RWPE2 (cell line): ENCODE measurements around the gene RAF1.

Experiments used
- ATAC-seq: fragments of 200-7000 bp; cut with Tn5 transposase; 3 replicates; pipeline ENCODE4 v1.9.1; 2021; ENCODE audit warnings: low read depth
- DNase-seq: peaks from one replicate; pipeline ENCODE4 v3.0.0-alpha.2; 2020; ENCODE audit warnings: low spot score
- H3K27ac ChIP-seq: fragments of 450-650 bp; 2 replicates; pipeline ENCODE4 v1.5.1; 2017; ENCODE audit warnings: mild to moderate bottlenecking; ENCODE audit not compliant: poor library complexity, severe bottlenecking
- H3K27me3 ChIP-seq: fragments of 250-450 bp; sonication (Bioruptor Pico); 2 replicates; pipeline ENCODE4 v1.5.1; 2021; ENCODE audit warnings: mild to moderate bottlenecking, moderate library complexity; ENCODE audit not compliant: insufficient read depth, poor library complexity, severe bottlenecking
- H3K36me3 ChIP-seq: fragments of 250-450 bp; sonication (Bioruptor Pico); 2 replicates; pipeline ENCODE4 v1.5.1; 2020; ENCODE audit warnings: low read depth, mild to moderate bottlenecking, moderate library complexity
- H3K4me1 ChIP-seq: fragments of 250-450 bp; sonication (Bioruptor Pico); 2 replicates; pipeline ENCODE4 v1.5.1; 2021; ENCODE audit warnings: mild to moderate bottlenecking, moderate library complexity; ENCODE audit not compliant: insufficient read depth, poor library complexity, severe bottlenecking
- H3K4me3 ChIP-seq: fragments of 250-450 bp; sonication (Bioruptor Pico); 2 replicates; pipeline ENCODE4 v1.5.1; 2021; ENCODE audit warnings: mild to moderate bottlenecking, moderate library complexity; ENCODE audit not compliant: severe bottlenecking
- H3K9me3 ChIP-seq: fragments of 250-450 bp; sonication (Bioruptor Pico); 2 replicates; pipeline ENCODE4 v1.5.1; 2021; ENCODE audit warnings: mild to moderate bottlenecking, moderate library complexity; ENCODE audit not compliant: severe bottlenecking
- CTCF ChIP-seq: fragments of 450-650 bp; IDR thresholded peaks from one replicate; pipeline ENCODE4 v1.5.1; 2017; ENCODE audit warnings: mild to moderate bottlenecking, moderate library complexity; ENCODE audit not compliant: poor library complexity, severe bottlenecking

RAF1 gene

GRCh38 chr3:12561397-12561796, 102.5 kb downstream of the RAF1 start:
- Histone ChIP-seq H3K27ac (no peak overlapping the region), H3K9me3 (peaks cover under 1% of the 10 kb centered on the region), H3K4me3 (no peak overlapping the region), H3K36me3 (peaks cover 3% of the 10 kb centered on the region; the same call in 1 of the 2 replicates), H3K27me3 (no peaks in the 10 kb centered on the region), H3K4me1 (peaks cover 9% of the 10 kb centered on the region)
- no peak for TF ChIP-seq CTCF
- DNase-seq (no peak), ATAC-seq (no peak)

GRCh38 chr3:12560505-12561190, 103.3 kb downstream of the RAF1 start:
- H3K4me1 ChIP-seq: peaks cover 9% of the 10 kb centered on the region

DNA sequence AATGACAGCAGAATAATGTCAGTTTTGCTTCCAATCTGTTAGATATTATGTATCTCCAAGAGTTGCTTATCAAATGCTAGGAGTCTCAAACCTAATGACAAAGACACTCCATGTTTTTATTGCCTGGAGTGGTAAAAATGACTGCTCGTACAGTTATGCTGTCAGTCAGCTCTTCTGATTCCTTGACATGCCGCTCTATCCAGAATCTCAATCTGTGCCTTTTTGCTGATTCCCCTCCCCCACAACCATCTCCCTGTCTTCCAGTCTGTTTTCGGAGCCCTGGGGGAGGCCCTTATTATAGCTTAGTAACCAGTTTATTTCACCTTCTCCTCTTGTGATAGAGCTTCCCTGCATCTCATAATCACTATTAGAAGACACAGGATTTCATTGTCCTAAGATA, 104.4 kb downstream of the RAF1 start:
- Histone ChIP-seq H3K36me3 (no peaks in the 10 kb centered on the region), H3K4me1 (peaks cover 9% of the 10 kb centered on the region), H3K27me3 (no peaks in the 10 kb centered on the region), H3K27ac (no peak overlapping the region), H3K9me3 (no peaks in the 10 kb centered on the region), H3K4me3 (no peak overlapping the region)
- DNase-seq: no peak
- TF ChIP-seq CTCF: no peak
- no peak for ATAC-seq

More at GRCh38 chr3:12560505-12561190, 103.3 kb downstream of the RAF1 start:
- H3K36me3 ChIP-seq: no peaks in the 10 kb centered on the region
- ATAC-seq (no peak), DNase-seq (no peak)
- no peak overlapping the region for H3K27ac ChIP-seq
- no peak overlapping the region for H3K4me3 ChIP-seq
- no peaks in the 10 kb centered on the region for H3K27me3 ChIP-seq
- H3K9me3 ChIP-seq: no peaks in the 10 kb centered on the region
- TF ChIP-seq CTCF: no peak

DNA sequence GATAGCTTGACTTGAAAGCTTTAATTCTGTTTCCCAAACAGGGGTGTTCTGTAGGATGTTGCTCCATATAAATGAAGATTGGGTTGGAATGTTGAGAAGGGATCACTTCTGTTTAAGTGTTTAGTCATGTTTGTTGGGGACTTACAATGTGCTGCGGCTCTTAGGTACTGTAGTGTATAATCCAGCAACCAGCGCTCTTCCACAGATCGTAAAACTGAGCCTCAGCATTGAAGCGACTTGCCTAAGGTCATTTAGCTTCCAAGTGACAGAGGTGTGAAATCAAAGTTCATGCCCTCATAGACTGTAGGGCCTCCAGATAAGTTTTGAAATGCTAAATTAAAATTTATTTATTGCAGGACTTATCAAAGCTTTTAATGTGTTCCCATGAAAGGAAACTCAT, 105.2 kb downstream of the RAF1 start:
- Histone ChIP-seq H3K27me3 (no peaks in the 10 kb centered on the region), H3K27ac (peak overlapping the region; percentile 70), H3K9me3 (no peaks in the 10 kb centered on the region), H3K4me1 (peaks cover 9% of the 10 kb centered on the region), H3K36me3 (no peaks in the 10 kb centered on the region), H3K4me3 (no peak overlapping the region)
- TF ChIP-seq CTCF: no peak
- ATAC-seq (no peak), DNase-seq (no peak)

- H3K27me3 ChIP-seq: no peaks in the 10 kb centered on the region
- H3K36me3 ChIP-seq: no peaks in the 10 kb centered on the region
- peaks cover 14% of the 10 kb centered on the region for H3K4me1 ChIP-seq
- ATAC-seq: no peak
- H3K27ac ChIP-seq: peak overlapping the region; percentile 70
- DNase-seq: no peak
- TF ChIP-seq CTCF: peak; percentile 2
- no peaks in the 10 kb centered on the region for H3K9me3 ChIP-seq
- H3K4me3 ChIP-seq: peak overlapping the region; percentile 76
Measured at GRCh38 chr3:12557473-12558100, 106.3 kb downstream of the RAF1 start.
